PC-9 (cell line): Measurements from ENCODE around the gene GALNT16.

Experiments
- EZH2 ChIP-seq: fragments of 200-600 bp; sonication (generic); IDR thresholded peaks from 2 replicates; pipeline ENCODE4 v1.8.0; 2017; ENCODE audit warnings: antibody characterized with exemption, low read depth
- TF ChIP-seq, protein P1 (sequence below): fragments of 200-600 bp; sonication (generic); conservative IDR thresholded peaks from 2 replicates; pipeline ENCODE4 v1.6.1; 2017; ENCODE audit warnings: mixed run types, antibody characterized with exemption, mild to moderate bottlenecking, moderate library complexity

DNA sequence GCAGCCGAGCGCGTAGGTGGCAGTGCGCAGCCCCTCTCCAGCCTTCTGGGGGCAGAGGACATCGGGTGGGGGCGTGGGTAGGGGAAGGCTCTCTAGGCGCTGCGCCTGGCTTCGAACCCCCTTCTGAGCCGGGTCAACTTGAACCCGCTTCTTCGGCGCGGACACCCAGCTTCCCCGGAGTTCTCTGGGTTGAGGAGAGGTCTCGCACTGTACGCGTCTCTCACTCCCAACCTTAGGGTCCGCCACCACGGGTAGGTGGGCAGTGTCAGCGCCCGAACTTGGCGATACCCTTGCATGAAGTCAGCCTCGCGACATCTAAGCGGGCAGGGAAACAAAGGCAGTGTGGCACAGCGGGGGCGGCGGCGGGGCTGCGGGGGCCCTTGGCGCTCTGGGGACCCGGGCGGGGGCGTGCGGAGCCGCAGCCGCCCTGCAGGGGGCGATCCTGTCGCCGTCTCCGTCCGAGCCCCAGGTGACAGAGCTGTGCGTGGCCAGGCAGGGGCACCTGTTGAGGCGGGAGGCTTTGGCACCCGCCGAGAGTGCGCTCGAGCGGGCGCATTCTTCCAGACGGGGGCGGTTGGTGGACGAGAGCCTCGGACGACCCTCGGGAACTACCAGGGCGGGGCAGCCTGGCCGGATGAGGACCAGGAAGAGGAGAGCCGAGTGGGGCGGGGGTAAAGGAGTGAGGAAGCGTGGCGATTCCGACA, 1.1 kb downstream of the GALNT16 start:
- TF ChIP-seq, protein P1, sequence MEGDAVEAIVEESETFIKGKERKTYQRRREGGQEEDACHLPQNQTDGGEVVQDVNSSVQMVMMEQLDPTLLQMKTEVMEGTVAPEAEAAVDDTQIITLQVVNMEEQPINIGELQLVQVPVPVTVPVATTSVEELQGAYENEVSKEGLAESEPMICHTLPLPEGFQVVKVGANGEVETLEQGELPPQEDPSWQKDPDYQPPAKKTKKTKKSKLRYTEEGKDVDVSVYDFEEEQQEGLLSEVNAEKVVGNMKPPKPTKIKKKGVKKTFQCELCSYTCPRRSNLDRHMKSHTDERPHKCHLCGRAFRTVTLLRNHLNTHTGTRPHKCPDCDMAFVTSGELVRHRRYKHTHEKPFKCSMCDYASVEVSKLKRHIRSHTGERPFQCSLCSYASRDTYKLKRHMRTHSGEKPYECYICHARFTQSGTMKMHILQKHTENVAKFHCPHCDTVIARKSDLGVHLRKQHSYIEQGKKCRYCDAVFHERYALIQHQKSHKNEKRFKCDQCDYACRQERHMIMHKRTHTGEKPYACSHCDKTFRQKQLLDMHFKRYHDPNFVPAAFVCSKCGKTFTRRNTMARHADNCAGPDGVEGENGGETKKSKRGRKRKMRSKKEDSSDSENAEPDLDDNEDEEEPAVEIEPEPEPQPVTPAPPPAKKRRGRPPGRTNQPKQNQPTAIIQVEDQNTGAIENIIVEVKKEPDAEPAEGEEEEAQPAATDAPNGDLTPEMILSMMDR, result no peak; the same call in 1 of the 2 replicates
- no peak for TF ChIP-seq EZH2
